SU-DHL-6 (cell line): ENCODE results near the gene SLC4A2.
A peak's percentile ranks its signal among the peaks of the same experiment; 100 is the strongest.

Experiments
- H2AFZ ChIP-seq: fragments of 200-600 bp; sonication (generic); 2 replicates; pipeline ENCODE4 v1.6.1; 2014; ENCODE audit warnings: low read depth, mild to moderate bottlenecking, moderate library complexity, mixed read lengths, antibody characterized with exemption, low read length; ENCODE audit not compliant: severe bottlenecking
- H3F3A ChIP-seq: fragments of 200-600 bp; shearing (Covaris generic); 2 replicates; pipeline ENCODE4 v1.6.0; 2016; ENCODE audit warnings: antibody characterized with exemption, mild to moderate bottlenecking; ENCODE audit not compliant: insufficient read depth
- H3K27ac ChIP-seq: fragments of 200-600 bp; sonication (generic); 2 replicates; pipeline ENCODE4 v1.5.1; 2016; ENCODE audit warnings: low read depth, mild to moderate bottlenecking, low read length, moderate library complexity, mixed read lengths
- H3K27me3 ChIP-seq: fragments of 200-600 bp; sonication (generic), shearing (Covaris generic); 2 replicates; pipeline ENCODE4 v1.6.0; 2014; ENCODE audit warnings: mild to moderate bottlenecking, low read length
- H3K36me3 ChIP-seq: fragments of 200-600 bp; sonication (generic); 2 replicates; pipeline ENCODE4 v1.6.1; 2014; ENCODE audit warnings: mild to moderate bottlenecking, low read length, mixed read lengths
- H3K4me2 ChIP-seq: fragments of 300-600, 200-600 bp; shearing (Covaris generic), sonication (generic); 2 replicates; pipeline ENCODE4 v1.6.0; 2014; ENCODE audit warnings: low read length, low read depth, mild to moderate bottlenecking; ENCODE audit not compliant: poor library complexity, severe bottlenecking
- H3K4me3 ChIP-seq: fragments of 200-600 bp; sonication (generic); 2 replicates; pipeline ENCODE4 v1.5.1; 2014; ENCODE audit warnings: antibody characterized with exemption, low read length, mild to moderate bottlenecking, mixed read lengths; ENCODE audit not compliant: insufficient read depth, poor library complexity, severe bottlenecking
- H3K79me2 ChIP-seq: fragments of 200-600 bp; sonication (generic); 2 replicates; pipeline ENCODE4 v1.6.1; 2014; ENCODE audit warnings: mild to moderate bottlenecking, low read length, moderate library complexity; ENCODE audit not compliant: insufficient read depth
- H3K9ac ChIP-seq: fragments of 200-600 bp; sonication (generic); 2 replicates; pipeline ENCODE4 v1.7.0; 2014; ENCODE audit warnings: mild to moderate bottlenecking, low read length
- H3K9me2 ChIP-seq: fragments of 200-600 bp; sonication (generic); replicated peaks from 2 replicates; pipeline ENCODE4 v1.6.1; 2014; ENCODE audit warnings: low read length; ENCODE audit not compliant: insufficient read depth
- H3K9me3 ChIP-seq: fragments of 200-600 bp; sonication (generic); 2 replicates; pipeline ENCODE4 v1.6.1; 2014; ENCODE audit warnings: low read length, mixed read lengths; ENCODE audit not compliant: insufficient read depth
- H4K20me1 ChIP-seq: fragments of 200-600 bp; sonication (generic); 2 replicates; pipeline ENCODE4 v1.6.1; 2014; ENCODE audit warnings: low read depth, mild to moderate bottlenecking, antibody characterized with exemption, low read length, moderate library complexity, mixed read lengths
- CTCF ChIP-seq: fragments of 200-600 bp; sonication (generic); IDR thresholded peaks from one replicate; pipeline ENCODE4 v1.5.1; 2017; ENCODE audit warnings: antibody characterized with exemption, mild to moderate bottlenecking, low read length, moderate library complexity; ENCODE audit not compliant: insufficient read depth, poor library complexity, severe bottlenecking
- EZH2phosphoT487 ChIP-seq: fragments of 200-600 bp; sonication (generic), shearing (Covaris generic); conservative IDR thresholded peaks from 2 replicates; pipeline ENCODE4 v1.6.1; 2018; ENCODE audit warnings: mild to moderate bottlenecking, antibody characterized with exemption, low read length, moderate library complexity, mixed read lengths

Gene SLC4A2

DNA sequence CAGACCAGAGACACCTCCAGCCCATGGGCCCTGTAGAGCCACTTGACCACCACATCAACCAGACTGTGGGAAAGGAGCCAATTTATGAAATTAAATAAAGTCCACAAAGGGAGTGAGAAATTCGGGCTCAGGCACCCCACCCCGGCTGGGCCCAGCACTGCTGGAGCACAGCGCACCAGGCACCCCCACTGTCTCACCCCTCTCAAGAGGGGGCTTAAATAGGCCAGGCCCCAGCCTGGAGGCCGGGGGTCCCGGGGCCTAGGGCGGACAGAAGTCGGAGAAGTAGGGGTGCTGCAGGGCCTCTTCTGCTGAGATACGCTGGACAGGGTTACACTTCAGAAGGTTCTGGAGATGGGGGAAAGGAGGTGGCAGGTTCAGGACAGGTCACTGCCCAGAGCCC is 5.6 kb upstream of the SLC4A2 start:
- Histone ChIP-seq H3K4me3 (no peak overlapping the region), H3F3A (peaks cover 3% of the 10 kb centered on the region), H3K36me3 (no peaks in the 10 kb centered on the region), H3K9me2 (no peaks in the 10 kb centered on the region), H4K20me1 (no peaks in the 10 kb centered on the region), H3K79me2 (no peaks in the 10 kb centered on the region), H3K4me2 (no peak overlapping the region), H2AFZ (no peak overlapping the region), H3K27me3 (no peaks in the 10 kb centered on the region), H3K27ac (no peak overlapping the region), H3K9ac (no peak overlapping the region), H3K9me3 (no peaks in the 10 kb centered on the region)
- TF ChIP-seq CTCF, result no peak
- TF ChIP-seq EZH2phosphoT487, result no peak

- H4K20me1 ChIP-seq, result no peaks in the 10 kb centered on the region
- TF ChIP-seq EZH2phosphoT487 (no peak), CTCF (no peak)
- no peak overlapping the region for H3K4me2 ChIP-seq
- H3K79me2 ChIP-seq, result peaks cover 15% of the 10 kb centered on the region
- no peaks in the 10 kb centered on the region for H3K9me2 ChIP-seq
- H3K27me3 ChIP-seq, result no peaks in the 10 kb centered on the region
- peaks cover 8% of the 10 kb centered on the region for H3F3A ChIP-seq
- H3K9ac ChIP-seq, result no peak overlapping the region
- no peak overlapping the region for H3K27ac ChIP-seq
- no peak overlapping the region for H2AFZ ChIP-seq
- H3K4me3 ChIP-seq, result no peak overlapping the region
- H3K9me3 ChIP-seq, result no peaks in the 10 kb centered on the region
- H3K36me3 ChIP-seq, result no peaks in the 10 kb centered on the region
Observed at GRCh38 chr7:151056283-151056665, 3.1 kb upstream of the SLC4A2 start.

DNA sequence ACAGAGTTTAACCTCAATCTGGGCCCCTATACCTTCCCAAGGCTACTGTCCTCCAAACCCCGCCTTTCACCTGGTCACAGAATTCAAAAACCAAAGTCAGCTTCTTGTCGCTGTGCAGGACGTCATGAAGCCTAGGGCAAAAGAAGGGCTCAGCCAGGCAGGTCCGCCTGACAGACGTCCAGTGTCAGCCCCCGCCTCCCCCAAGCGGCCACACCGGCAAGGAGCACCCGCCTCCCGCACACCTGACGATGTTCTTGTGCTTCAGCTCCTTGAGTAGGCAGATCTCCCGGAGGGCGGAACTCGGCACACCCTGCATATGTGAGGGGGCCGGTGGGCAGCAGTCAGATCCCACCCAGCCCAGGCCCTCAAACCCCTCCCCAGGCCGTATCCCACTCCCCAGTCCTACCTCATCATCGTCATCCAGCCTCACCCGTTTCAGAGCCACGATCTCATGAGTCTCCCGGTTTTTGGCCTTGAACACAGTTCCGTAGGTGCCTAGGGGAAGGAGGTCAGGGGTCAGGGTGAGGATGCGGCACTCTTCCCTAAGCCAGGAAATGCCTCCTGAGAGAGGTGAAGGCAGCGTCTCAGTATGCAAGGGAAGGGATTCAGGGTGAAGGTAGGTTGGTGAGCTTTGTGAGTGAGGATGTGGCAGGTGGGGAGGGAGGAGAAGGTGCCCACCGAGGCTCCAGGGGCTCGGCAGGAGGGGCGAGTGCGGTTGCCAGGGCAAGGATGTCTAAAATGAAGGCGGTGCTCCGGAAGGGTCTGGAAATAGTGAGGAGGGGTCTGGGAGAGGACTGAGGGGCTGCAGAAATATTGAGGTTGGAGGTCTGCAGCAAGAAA is 2.5 kb upstream of the SLC4A2 start:
- no peaks in the 10 kb centered on the region for H3K27me3 ChIP-seq
- H3K9me2 ChIP-seq, result no peaks in the 10 kb centered on the region
- peak overlapping the region; percentile 69 for H3K4me3 ChIP-seq
- H3K4me2 ChIP-seq, result peak overlapping the region; percentile 79
- H3K36me3 ChIP-seq, result no peaks in the 10 kb centered on the region
- no peak overlapping the region for H3K27ac ChIP-seq
- H3F3A ChIP-seq, result peaks cover 8% of the 10 kb centered on the region
- H2AFZ ChIP-seq, result no peak overlapping the region
- no peaks in the 10 kb centered on the region for H4K20me1 ChIP-seq
- H3K9me3 ChIP-seq, result no peaks in the 10 kb centered on the region
- H3K79me2 ChIP-seq, result peaks cover 21% of the 10 kb centered on the region
- TF ChIP-seq CTCF (no peak), EZH2phosphoT487 (no peak)
- peak overlapping the region; percentile 77 for H3K9ac ChIP-seq
